NCI-H774 (cell line): ENCODE data around the gene TNS1.
"Not testable (repeated sequence)": the region's sequence is repeated elsewhere in the genome, so short reads cannot be mapped to it uniquely, and the experiment has no call there.

ENCODE experiments used
- DNase-seq: peaks from one replicate; lab custom pipeline; 2025; lab: John Stamatoyannopoulos, UW

Gene TNS1

DNA sequence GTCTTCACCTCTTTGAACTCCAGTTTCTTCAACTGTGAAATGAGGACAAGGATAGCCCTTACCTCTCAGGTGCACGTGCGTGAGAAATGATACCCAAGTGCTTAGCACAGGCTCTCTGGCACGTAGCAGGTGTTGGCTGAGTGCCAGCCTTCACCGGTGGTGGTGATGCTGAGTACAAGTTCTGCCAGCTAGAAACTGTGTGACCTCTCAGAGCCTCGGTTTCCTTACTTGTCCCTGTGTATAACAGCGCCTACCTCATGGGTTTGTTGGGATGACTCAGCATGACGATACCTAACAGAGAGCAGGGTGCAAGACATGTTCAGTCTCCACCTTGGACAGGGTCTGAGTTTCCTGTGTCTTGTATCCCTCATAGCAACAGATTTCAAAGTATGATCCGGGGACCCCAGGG is 205.1 kb downstream of the TNS1 start:
- DNase-seq: peak; percentile 71

DNA sequence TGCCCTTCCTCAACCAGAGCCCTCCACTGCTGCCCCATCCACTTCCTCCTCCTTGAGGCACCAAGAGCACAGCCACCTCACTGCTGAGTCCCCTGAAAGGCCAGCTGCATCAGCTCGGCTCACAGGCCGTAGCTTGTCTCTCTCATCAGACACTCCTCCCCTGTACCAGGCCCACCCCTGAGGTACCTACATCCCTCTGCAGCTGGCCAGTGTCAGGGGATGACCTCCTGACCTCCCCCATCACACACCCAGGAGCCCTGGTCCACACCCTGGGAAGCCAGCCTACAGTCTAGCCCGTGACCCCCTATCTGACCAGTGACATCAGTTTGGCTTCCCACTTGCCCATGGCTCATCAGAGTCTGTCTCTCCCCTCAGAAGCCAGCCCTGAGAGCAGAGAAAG is 205.6 kb downstream of the TNS1 start:
- no peak for DNase-seq

DNA sequence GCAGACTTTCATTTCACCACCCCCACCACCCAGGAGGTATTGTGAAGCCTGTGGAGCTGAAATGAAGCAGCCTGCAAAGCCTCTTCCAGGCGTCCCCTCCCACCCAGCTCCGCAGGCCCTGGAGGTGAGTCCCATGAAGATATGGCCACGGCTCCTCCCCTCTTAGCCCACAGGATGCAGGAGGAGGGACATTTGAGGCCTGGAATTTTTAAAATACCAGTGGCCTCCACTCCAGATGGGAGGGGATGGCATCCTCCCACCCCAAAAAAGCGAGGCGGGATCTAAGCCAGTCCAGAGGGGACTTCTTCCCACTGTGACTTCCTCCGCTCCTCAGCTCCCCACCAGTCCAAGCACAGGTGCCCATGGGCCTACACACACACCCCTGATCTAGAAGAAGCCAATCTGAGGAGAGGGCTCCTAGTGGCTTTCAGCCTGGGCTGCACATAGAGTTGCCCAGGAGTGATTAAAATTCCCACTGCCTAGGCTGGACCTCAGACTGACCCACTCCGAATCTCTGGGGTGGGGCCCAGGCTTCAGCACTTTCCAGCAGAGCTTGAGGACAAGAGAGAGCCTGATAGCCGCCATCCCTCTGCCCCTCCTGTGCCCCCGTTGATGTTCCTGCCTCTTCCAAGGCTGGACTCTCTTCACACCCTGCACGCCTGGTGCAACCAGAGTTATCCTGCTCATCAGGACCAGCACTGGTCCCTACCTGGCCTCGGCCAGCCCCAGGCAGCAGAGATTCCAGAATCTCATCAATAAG is 206.9 kb downstream of the TNS1 start:
- no peak for DNase-seq

DNA sequence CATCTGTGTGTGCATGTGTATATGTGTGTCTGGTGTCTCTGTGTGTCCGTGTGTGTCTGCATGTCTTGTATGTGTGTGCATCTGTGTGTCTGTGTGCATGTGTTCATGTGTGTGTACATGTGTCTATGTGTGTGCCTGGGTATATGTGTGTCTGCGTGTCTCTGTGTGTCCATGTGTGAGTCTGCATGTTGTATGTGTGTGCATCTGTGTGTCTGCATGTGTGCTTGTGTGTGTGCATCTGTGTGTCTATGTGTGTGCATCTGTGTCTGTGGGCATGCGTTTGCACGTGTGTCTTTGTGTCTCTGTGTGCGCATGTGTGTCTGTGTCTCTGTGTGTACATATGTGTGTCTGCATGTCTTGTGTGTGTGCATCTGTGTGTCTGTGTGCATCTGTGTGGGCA is 207.7 kb downstream of the TNS1 start:
- DNase-seq: no peak

DNA sequence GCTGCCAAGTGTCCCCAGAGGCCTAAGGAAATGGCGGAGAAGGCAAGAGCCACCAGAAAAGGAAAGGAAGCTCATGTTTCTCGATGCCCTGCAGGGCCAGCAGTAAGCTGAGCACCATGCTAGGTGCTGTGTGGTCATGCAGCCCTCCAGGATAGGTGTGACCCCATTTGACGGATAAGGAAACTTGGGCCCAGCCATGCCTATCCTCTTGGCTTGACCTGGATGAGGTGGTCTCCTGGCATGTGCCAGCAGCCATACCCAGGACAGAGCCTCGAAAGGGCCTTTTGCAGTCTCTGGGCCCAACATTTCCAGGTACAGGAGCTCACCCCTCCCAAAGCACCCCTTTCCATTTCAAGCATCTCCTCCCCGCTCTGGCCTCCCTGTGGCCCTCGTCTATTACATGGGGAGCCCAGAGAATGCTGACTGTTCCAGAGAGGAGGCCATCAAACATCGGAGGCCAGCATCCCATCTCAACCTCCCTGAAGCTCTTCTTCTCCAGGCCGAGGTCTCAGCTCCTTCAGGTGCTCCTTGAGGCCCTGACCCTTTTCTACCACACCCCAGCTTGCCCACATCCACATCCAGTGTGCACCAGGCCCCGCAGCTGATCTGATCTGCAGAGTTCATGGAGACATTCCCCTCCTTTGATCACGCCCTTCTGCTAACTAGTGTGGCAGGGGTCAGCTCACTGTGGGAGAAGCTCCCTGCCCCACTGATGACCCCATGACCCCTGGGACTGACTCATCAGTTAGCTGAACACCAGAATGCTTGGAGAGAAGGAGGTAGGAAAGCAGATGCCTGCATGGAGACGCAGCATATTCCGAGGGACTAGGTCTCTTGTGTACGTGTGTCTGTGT is 208.4 kb downstream of the TNS1 start:
- no peak for DNase-seq

DNA sequence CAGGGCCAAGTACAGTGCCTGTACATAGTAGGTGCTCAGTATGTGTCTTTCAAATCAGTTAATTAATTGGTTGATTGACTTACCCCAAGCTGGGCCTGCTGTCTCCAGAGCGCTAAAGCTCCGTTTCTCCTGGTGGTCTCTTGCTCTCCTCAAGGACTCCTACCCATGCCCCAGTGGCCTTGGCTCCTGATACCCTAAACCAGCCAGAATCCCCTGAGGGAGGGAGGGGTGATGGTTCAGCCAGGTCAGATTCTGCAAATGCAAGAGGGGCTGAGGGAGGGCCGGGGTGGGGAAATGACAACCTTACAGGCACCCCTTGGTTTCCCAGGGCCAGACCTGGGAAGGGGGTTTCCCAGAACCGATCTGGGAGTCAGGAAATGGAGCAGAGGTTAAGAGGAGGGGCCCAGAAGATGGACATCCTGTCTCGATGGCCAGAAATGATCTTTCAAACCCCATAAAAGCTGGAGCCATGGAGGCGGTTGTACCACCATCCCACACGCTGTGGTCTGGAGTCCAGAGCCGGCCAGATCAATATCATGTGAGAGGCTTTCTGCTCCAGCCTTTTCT is 209.1 kb downstream of the TNS1 start:
- no peak for DNase-seq

DNA sequence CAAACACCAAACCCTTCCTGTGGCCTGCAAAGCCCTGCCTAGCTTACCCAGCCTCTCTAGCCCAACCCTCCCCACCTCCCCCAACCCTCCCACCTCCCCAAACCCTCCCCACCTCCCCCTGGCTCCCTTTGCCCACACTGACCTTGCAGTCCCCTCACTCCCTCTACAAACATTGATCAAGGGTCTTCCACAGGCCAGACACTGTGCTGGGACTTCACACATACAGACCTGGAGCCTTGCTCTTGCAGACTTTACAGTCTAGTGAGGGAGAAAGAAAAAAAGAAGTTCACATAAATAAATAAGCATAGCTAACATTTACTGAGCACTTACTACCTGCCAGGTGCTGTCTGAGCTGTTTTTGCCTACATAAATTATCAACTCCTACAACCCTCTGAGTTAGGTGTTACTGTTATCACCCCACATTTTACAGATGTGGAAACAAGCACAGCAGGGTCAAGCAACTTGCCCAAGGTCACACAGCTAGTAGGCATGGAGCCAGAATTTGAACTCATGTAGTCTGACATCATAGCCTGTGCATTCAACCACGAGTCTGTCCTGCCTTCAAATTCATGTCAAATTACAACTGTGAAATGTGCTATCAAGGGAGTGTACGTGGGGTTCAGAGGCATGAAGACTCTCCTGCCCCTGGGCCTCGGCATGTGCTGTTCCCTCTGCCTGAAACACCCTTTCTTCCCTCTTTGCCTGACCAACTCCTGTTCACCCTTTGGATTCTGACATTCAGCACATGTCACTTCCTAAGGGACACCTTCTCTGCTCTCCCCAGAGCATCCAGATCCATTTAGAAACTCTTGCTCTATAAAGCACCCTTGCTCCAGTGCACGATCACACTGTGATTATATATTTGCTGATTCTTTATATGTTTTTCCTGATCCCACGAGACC is 209.9 kb downstream of the TNS1 start:
- DNase-seq: no peak

DNA sequence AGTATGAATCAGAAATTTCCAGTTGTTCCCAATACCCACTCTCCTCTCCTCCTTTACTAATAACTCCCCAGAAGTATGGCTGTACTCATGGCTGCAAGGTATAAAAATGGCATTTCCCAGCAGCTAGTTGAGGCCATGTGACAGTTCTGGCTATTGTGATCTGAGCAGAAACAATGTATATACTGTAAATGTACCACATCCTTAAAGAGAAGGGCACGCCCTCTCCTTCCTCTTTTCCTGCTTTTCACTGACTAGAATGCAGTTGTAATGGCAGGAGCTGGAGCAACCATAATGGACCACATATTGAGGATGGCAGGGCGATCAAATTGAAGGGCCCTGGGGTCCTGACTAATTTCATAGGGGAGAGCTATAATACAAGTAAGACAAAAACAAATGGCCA is 211.2 kb downstream of the TNS1 start:
- DNase-seq: no peak

DNA sequence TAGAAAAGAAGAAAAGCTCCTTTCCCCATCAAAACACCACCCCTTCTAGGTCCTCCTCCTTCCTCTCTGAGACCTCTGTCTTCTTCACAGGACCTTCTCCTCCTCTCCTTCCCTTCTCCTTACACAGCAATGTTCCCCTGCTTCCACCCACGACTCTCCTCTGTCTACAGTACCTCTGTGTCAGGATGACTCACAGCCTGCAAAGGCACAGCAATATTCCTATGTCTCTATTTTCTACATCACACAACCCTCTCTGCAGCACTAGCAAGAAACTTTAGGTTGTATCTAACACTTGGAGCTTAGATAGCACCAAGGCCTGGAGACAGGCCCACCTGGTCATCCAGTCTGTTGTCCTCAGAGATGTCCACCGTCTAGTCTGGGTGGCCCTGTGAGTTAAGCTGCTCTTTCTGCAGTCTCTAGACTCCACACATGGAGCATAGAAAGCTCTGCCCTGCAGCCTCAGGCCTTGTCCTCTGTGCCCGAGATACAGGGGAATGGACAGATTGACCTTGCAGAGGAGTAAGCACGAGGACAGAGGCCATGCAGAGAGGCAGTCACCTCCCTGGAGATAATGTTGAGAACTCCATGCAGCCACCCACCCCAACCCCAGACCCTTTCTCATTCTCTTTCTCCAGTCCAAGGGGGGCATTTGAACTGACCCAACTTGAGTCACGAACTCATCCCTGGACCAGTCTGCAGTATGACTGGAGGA is 212.0 kb downstream of the TNS1 start:
- DNase-seq: no peak

DNA sequence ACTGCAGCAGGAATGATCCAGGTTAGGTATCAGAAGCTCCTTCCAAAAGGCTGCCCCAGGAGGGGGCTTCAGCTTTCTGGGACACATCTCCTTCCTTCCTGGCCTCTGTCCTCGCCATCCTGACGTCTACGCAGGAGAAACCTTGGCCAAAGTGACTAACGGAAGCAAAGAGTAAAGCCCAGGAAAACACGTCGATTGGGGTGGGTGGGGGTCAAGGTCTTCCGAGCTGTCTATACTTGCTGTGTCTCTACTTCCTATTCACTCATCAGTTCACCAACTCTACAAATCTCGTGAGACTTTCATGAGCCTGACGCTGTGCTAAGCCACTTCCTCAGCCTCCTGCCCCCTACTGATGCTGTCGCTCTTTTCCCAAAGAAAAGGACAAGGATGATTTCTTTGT is 212.6 kb downstream of the TNS1 start:
- no peak for DNase-seq

DNA sequence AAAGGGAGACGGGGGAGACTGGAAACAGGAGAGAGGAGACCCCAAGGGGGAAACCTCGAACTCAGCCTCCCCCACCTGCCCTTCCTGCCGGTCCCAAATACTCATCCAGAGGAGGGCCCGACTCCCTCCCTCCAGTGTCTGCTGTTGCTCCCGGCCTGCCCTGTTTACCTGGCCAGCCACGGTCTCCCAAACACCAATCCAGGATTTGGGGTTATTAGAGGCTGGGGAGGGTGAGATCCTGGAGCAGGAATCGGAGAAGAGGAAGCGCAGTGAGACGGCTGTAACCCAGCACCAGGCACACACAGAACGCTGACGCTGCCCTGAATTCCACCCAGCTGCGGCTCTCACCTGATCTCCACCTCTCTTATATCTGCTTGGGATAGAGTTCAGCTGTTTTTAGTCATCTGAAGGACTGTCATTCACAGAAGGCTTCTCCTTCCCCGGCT is 213.0 kb downstream of the TNS1 start:
- no peak for DNase-seq

DNA sequence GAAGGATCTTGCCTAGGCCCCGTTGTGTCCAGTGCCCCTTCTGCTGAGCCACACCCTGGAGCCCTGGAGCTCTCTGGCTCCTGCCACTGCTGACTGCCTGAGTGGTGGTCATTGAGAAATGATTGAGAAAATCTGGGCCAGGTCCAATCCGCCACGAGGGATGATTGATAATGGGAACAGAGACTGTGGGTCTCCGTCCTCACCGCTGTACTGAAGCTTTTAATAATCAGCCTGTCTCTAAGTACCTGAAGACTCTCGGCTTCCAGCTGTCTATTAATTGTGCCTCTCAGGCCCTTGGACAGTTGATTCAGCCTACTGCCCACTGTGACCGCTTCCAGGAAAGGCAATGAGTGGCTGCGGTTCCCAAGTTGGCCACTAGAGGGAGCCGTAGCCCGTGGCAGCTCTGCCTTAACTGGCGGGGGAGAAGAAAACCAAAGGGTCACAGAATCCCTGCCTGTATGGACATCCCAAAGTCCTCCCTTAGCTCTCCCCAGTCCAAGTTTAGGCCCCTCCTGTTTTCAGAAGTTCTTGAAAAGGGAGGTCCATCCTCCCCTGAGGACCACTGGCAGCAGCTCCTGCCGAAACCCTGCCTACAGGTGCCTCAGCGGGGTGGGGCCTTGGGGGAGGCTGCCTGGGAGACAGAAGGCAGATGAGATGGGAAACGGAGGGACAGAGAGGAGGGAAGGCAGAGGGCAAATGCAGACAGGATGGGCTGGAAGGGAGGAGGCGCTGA is 213.6 kb downstream of the TNS1 start:
- DNase-seq: peak; percentile 68

DNA sequence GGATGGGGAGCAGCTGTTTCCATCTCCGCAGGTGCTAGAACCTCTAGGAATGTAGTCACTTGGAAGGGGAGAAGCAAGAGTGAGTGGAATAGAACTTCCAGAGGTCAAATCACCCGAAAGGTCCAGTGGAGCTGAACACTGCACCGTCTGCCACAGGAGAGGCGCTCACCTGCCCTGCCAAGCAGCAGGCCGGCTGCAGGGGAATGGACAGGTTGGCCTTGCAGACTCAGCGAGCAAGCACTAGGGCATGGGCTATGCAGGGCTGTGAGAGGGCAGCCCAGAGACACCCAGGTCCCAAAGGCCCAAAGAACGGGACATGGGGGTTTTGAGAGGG is 214.2 kb downstream of the TNS1 start:
- no peak for DNase-seq

DNA sequence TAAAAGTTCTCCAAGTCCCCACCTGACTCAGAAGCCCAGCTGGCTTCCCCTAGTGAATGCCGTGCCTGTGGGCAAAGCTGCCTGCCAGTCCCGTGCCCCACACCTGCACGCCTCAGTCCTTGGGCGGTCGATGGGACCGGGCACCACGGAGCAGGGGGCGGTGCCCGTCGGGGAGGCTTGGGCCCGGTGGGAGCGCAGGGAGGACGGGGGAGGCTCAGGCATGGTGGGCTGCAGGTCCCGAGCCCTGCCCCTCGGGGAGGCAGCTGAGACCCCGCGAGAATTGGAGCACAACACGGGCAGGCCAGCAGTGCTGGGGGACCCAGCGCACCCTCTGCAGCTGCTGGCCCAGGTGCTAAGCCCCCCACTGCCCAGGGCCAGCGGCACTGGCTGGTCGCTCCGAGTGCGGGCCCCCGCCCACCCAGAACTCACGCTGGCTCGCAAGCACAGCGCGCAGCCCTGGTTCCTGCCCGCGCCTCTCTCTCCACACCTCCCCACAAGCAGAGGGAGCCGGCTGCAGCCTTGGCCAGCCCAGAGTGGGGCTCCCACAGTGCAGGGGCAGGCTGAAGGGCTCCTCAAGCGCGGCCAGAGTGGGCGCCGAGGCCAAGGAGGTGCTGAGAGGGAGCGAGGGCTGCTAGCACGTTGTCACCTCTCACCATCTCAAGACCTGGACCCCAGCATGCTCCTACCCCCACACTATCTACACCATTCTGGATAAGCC is 215.5 kb downstream of the TNS1 start:
- no peak for DNase-seq

DNA sequence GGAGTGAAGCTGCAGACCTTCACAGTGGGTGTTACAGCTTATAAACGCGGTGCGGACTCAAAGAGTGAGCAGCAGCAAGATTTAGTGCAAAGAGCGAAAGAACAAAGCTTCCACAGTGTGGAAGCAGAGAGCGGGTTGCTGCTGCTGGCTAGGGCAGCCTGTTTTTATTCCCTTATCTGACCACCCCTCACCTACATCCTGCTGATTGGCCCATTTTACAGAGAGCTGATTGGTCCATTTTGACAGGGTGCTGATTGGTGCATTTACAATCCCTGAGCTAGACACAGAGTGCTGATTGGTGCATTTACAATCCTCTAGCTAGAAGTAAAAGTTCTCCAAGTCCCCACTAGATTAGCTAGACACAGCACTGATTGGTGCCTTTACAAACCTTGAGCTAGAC is 216.2 kb downstream of the TNS1 start:
- not testable (repeated sequence) for DNase-seq

DNA sequence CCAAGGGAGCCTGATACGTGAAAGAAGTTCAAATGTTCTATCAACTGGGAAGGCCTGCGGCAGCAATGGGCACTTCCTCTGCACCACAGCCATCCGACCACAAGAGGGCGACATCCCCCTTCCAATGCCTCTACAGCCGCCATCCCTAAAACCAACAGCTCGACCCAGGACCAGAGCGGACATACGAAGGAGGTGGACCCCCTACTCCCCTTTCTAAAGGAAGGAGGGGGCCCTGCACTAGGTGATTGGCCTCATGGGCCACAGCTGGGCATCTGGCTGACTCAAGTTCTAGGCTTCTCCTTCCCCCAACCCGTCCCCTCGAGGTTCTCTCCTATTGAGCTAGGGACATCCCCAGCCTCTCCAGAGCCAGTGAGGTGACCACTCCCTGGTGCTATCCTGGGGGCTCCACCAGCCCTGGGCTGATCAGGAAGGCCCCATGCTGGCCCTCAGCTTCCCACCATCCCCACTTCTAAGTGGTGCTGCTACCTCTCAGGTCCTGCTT is 217.2 kb downstream of the TNS1 start:
- peak; percentile 38 for DNase-seq

DNA sequence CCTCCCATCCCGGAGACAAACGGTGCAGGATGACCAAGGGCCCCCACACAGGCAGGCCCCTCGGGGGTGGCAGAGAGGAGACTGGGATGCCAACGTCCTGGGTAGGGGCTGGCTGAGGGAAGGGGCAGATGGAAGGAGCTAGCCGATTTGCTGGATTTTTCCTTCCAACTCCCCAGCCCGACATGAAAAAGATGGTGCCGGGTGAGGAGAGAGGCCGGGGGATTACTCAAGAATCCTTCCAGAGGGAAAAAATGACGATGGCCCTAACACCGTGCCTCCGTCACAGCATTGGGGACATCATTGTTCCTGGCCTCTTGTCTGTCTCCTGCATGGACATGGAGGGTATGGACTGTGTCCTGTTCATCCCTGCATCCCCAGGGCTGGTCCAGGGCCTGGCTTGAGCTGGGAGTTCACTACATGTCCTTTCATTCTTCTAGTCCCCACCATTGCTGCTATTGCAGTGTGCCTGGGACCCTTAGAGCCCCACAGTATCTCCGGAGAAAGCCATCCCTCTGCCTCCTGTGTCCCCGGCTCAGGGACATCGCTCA is 217.7 kb downstream of the TNS1 start:
- DNase-seq: no peak

DNA sequence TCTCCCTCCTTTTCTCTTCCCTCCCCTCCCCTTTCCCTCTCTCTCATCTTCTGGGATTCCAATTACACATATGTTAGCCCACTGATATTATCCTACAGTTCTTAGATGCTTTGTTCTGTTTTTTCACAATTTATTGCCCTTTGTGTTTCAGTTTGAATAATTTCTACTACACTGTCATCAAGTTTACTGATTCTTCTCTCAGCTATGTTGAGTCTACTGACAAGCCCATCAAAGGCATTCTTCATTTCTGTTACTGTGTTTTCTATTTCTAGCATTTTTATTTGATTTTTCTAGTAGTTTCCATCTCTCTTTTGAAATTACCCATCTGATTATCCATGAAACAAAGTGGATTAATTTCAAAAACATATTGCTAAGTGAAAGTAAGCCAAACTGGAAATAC is 219.6 kb downstream of the TNS1 start:
- DNase-seq: no peak

DNA sequence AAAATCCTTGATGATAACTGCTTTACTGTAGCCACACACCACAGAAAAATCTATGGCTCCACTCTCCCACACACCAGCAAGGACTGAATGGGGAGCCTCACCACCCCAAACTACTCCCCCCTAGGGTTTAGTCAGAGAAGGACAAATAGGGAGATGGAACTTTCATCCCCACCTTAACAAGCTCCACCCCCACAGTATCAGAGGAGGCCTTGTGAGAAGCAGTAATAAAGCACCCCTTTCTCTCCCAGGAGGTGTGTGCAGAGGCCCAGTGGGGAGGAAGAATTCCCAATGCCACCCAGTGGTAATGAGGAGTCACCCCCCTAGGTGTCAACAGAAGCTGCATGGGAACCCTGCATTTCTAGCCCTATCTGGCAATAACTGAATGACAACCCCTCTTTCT is 224.9 kb downstream of the TNS1 start:
- no peak for DNase-seq

DNA sequence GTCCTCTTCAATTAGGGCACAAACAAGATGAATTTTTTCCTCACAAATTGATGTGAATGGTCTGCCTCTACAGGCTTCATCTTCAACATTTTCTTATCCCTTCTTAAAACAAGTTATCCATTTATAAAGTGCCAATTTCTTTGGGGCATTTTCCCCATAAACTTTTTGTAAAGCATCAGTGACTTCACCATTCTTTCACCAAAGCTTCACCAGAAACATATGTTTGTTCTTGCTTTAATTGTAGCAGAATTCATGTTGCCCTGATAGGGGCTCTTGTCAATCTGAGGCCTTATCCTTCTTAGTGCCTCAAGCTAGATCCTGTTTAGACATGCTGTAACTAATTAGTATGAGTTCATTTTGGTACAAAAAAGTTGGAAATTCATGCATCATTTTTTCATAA is 226.2 kb downstream of the TNS1 start:
- DNase-seq: no peak
